ENCODE data around the gene TEPSIN. TPM values are rescaled to one million over a fixed set of nuclear protein-coding genes. Genes with fewer than 3 reads are reported as not detected.
A peak's percentile ranks its signal among the peaks of the same experiment; 100 is the strongest.

Gene TEPSIN
- total RNA-seq, 3 donors from 2014 or later = 37.4 to 60.2 (median 50.0) TPM

DNA sequence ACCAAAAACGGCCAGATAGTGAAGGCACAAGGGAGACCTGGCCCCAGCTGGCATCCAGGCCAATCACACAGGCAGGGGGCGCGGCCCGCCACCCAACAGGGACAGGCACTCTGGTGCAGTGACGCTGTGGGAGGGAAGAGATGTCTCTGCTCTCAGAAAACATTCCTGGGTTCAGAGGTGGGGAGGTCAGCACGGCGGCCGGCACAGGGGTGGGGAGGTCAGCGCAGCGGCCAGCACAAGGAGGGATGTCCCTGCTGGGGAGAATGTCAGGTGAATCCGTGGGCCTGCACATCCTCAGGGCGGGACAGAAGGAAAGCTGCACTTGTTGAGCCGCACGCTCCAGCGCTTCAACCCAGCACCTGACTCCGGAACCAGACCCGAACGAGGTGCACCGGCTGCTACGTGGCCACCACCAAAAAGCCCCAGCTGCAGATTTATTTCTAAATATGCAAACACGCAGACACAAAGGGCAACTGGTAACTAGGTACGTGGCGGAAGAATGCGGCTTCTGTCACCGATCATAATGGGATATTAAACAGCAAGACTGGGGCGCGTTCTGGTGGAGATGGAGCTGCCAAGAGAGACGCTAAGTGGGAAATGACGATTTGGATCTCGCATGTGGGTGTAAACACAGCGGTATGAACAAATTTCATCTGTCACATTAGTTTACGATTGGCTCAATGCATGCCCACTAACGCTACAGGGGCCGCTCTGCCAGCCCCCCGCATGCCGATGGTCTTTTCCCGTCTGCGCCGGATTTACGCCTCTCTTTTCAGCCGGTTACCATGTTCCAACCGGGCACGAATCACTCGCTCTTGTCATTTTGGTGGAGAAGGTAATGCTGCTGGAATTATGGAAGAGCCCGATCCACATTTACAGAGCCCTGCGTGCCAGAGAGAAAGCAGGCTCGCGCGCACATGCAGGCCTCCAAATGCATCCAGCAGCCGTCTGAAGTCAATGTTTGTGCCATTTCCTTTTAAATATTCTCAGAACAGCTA lies 40.7 kb upstream of the TEPSIN start:
- no peak for TF ChIP-seq CTCF (IDR thresholded peaks at IDR 0.05)
- peaks cover 5% of the 10 kb centered on the region for H3K36me3 ChIP-seq (ENCODE audit: low read depth)
- ATAC-seq = no peak

DNA sequence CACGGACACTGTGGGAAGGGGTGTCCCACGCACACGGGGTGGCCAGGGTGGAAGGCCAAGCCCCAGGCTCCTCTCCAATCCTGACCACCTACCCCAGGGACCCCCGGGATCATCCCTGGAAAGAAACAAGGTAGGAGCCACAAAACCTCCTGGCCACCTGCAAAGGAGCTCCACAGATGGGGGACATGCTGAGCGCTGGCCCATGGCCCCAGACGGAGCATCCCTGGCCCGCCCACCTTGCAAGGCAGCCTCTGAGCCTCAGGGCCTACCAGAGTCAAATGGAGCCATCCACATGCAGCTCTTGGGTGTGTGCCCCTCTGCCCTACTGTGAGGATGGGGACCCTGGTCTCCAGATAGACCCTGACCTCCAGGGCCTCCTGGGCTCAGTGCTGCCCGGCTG lies 40.0 kb upstream of the TEPSIN start:
- Histone ChIP-seq H3K9me3 (no peaks in the 10 kb centered on the region), H3K4me1 (ENCODE audit: low read depth) (peaks cover 4% of the 10 kb centered on the region), H3K36me3 (ENCODE audit: low read depth) (peaks cover 5% of the 10 kb centered on the region), H3K4me3 (no peak overlapping the region)
- ATAC-seq (no peak), DNase-seq (no peak)
- intact Hi-C loops (cut with DNase I, micrococcal nuclease) = no loop called here
- TF ChIP-seq CTCF (IDR thresholded peaks at IDR 0.05) = no peak

More for the DNA sequence above, 40.7 kb upstream of the TEPSIN start:
- no peak overlapping the region for H3K4me3 ChIP-seq
- no peaks in the 10 kb centered on the region for H3K9me3 ChIP-seq
- DNase-seq = no peak
- H3K4me1 ChIP-seq (ENCODE audit: low read depth) = peaks cover 4% of the 10 kb centered on the region
- intact Hi-C loops (cut with DNase I, micrococcal nuclease) = no loop called here

DNA sequence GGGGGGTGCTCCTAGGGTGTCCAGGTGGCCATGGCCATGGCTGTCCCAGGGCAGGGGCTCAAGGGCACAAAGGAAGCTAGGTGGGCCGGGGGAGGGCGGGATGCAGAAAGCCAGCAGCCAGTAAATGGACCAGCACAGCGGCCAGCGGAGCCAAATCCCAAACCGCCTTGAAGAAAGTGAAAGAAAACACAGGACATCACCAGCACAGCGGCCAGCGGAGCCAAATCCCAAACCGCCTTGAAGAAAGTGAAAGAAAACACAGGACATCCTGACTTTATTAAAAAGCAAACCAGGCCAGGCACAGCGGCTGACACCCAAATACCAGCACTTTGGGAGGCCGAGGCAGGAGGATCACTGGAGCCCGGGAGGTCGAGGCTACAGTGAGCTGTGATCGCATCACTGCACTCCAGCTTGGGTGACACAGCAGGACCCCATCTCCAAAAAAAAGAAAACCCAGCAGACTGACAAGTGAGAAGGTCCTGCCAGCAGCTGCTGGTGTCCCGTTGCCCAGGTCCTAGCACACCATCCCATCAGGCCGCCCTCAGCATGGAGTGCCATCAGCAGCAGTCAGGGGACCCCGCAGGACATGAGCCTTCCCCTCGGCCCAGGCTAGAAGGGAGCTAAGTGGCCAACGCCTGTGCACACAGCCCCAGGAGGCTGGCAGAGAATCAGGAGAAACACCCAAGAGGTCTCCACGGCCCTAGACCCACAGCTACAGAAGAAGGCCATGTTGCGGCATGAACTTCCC lies 39.3 kb upstream of the TEPSIN start:
- DNase-seq (peak in 1 of 3 donors; percentile 44), ATAC-seq (peak; percentile 15)
- no peak for TF ChIP-seq CTCF (IDR thresholded peaks at IDR 0.05)
- Histone ChIP-seq H3K4me1 (ENCODE audit: low read depth) (peaks cover 4% of the 10 kb centered on the region), H3K9me3 (no peaks in the 10 kb centered on the region), H3K36me3 (ENCODE audit: low read depth) (peaks cover 5% of the 10 kb centered on the region), H3K4me3 (no peak overlapping the region)
- intact Hi-C loops (cut with DNase I, micrococcal nuclease) = no loop called here

- intact Hi-C loops (cut with DNase I, micrococcal nuclease) = no loop called here
- peak in 2 of 3 donors; percentile 57 to 63 for DNase-seq
- ATAC-seq = peak; percentile 82
- Histone ChIP-seq H3K9me3 (no peaks in the 10 kb centered on the region), H3K4me3 (no peak overlapping the region), H3K36me3 (ENCODE audit: low read depth) (peaks cover 5% of the 10 kb centered on the region), H3K4me1 (ENCODE audit: low read depth) (peaks cover 4% of the 10 kb centered on the region)
- TF ChIP-seq CTCF (IDR thresholded peaks at IDR 0.05) = no peak
Observed at GRCh38 chr17:81277421-81277820, 38.6 kb upstream of the TEPSIN start.

GRCh38 chr17:81276781-81277180 lies 37.9 kb upstream of the TEPSIN start:
- no peak for TF ChIP-seq CTCF (IDR thresholded peaks at IDR 0.05)
- Histone ChIP-seq H3K4me1 (ENCODE audit: low read depth) (peaks cover 4% of the 10 kb centered on the region), H3K4me3 (no peak overlapping the region), H3K36me3 (ENCODE audit: low read depth) (peaks cover 5% of the 10 kb centered on the region), H3K9me3 (no peaks in the 10 kb centered on the region)
- no peak for ATAC-seq
- DNase-seq = peak in 1 of 3 donors; percentile 30
- intact Hi-C loops (cut with DNase I, micrococcal nuclease) = no loop called here

Data from mucosa of descending colon (tissue), 3 donors.